ENCODE data around the gene HOXA9.

DNA sequence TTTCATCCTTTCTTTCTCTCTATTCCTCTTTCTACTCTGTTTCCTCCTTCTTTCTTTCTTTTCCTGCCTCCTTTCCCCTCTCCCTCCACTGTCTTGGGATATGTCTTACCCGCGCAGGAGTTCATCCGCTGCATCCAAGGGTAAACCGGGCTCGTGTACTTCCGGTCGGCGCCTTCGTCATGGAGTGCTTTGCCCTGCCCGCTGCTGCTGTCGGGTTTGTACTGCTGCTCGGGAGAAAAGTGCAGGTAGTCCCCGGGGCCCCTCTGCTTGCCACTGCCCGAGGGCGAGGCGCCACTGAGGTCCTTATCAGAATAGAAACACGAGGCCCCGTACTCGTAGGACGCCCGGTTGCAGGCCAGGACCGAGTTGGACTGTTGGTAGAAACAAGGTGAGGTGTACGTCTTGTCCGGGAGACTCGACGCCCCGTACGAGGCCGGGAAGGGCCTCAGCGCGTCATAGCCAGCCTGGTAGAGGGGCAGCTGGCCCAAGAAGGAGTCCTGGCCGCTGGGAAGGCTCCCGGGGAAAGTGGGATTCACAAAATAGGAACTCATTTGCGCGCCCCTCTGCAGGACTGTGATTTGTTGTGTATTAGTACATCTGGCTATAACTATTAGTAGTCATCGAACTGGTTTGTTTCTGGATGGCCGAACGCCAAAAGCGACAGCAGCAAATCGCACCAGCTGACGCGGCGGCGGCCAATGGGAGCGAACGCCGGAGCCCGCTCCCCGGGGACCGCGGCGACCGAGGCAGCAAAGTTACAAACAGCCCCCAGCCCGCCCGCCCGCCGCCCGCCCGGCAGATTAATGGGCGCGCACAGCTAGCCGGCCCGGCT, 17.9 kb downstream of the HOXA9 start, which contains the start of gene HOXA6:
- TF ChIP-seq, protein P1, sequence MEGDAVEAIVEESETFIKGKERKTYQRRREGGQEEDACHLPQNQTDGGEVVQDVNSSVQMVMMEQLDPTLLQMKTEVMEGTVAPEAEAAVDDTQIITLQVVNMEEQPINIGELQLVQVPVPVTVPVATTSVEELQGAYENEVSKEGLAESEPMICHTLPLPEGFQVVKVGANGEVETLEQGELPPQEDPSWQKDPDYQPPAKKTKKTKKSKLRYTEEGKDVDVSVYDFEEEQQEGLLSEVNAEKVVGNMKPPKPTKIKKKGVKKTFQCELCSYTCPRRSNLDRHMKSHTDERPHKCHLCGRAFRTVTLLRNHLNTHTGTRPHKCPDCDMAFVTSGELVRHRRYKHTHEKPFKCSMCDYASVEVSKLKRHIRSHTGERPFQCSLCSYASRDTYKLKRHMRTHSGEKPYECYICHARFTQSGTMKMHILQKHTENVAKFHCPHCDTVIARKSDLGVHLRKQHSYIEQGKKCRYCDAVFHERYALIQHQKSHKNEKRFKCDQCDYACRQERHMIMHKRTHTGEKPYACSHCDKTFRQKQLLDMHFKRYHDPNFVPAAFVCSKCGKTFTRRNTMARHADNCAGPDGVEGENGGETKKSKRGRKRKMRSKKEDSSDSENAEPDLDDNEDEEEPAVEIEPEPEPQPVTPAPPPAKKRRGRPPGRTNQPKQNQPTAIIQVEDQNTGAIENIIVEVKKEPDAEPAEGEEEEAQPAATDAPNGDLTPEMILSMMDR (IDR thresholded peaks at IDR 0.05): no peak
- TF ChIP-seq POLR2A (IDR thresholded peaks at IDR 0.05): no peak

Data from testis (tissue), 2 donors.